Fibroblast of lung (primary cell): ENCODE data around the gene RFX1.

Source experiments
- CTCF ChIP-seq, 2 donors: IDR thresholded peaks in 1 of 2; conservative IDR thresholded peaks in 1 of 2; 1 replicate in 1 of 2; 2 replicates in 1 of 2; pipeline ENCODE4 v1.5.1; 2011 to 2012; ENCODE audit warnings: low read length in 2 of 2, control low read depth in 1 of 2, inconsistent platforms in 1 of 2, low read depth in 1 of 2, mild to moderate bottlenecking in 1 of 2
- EZH2 ChIP-seq: IDR thresholded peaks from 2 replicates; pipeline ENCODE4 v1.5.1; 2012; ENCODE audit warnings: low read length, control low read depth, mild to moderate bottlenecking; ENCODE audit errors: missing control alignments

GRCh38 chr19:14033946-14034345, 27.8 kb upstream of the RFX1 start:
- TF ChIP-seq CTCF (conservative IDR thresholded peaks at IDR 0.05 in 1 of 2, IDR thresholded peaks at IDR 0.05 in 1 of 2; ENCODE audit: low read depth in 1 of 2, low read length in 2 of 2) (no peak), EZH2 (no peak)
